ENCODE measurements around the gene APP.
A peak's percentile ranks its signal among the peaks of the same experiment; 100 is the strongest.
"Not testable (repeated sequence)": the region's sequence is repeated elsewhere in the genome, so short reads cannot be mapped to it uniquely, and the experiment has no call there.

Gene APP

DNA sequence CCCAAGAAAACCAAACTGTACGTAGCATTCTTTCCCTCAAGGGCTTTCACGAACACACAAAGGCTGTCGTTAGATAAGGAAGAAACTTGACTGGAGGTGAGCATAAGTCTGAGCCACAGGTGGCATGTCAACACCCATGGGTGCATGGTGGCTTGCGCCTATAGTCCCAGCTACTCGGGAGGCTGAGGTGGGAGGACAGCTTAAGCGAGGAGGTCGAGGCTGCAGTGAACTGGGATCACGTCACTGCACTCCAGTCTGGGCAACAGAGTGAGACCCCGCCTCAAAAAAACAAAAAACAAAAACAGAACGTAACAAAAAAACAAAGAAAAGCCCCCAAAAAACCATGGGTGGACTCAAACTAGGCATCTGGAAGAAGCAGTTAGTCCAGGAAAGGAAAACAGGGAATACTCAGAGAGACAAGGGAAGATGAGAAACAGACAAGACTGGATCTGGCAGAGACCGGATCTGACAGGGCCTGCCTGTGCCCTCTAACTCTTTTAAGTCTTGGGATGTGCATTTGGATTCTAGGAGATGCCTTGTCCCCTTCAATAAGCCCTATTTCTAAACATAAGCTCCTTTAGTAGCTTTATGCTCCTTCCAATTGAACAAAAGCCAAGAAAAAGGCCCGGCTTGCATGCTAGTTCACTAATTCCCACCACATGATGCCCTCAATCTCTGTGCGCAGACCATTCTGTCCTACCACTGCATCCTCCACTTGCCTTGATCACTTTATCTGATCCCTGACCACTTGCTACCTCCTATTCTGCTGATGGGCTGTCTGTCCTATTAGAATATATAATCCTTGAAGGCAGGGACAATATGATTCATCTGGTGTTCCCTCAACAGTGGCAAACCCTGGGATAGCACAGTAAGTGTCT, 73.8 kb downstream of the APP start:
- no peak for DNase-seq

DNA sequence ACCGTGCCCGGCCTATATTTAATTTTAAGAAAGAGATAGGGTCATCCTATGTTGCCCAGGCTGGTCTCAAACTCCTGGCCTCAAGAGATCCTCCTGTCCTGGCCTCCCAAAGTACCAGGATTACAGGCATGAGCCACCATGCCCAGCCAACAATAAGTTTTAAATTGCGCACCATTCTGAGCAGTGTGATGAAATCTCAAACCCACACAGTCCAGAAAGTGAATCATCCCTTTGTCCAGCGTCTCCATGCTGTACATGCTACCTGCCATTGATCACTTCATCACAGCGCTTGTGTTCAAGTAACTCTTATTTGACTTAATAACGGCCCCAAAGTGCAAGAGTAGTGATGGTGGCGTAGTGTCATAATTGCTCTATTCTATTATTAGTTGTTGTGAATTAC, 75.4 kb downstream of the APP start:
- DNase-seq: no peak

GRCh38 chr21:26093122-26093521, 77.4 kb downstream of the APP start:
- DNase-seq: no peak

DNA sequence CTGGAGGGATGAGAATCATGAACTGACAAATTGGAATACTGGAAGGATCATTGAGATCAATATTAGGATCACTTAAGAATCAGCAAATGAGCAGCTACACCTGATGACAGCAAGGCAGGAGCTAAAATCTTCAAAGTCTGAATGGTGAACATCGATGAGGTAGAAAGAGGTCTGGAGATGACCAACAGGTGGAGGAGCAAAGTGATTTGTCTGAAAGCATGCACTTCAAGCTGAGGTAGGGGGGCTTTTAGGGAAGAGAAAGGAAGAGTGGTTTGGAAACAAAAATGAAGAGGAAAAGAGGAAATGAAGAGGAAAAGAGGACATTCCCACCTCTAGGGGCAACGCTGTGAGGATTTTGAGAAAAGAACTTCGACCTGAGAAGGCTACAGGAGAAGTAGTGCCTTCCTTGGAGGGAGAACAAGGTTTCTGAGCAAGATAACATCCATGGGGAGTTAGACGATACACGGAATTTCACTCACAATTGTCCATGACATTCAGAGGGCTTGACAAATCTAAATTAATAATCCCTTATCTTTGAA, 79.0 kb downstream of the APP start:
- DNase-seq: no peak

DNA sequence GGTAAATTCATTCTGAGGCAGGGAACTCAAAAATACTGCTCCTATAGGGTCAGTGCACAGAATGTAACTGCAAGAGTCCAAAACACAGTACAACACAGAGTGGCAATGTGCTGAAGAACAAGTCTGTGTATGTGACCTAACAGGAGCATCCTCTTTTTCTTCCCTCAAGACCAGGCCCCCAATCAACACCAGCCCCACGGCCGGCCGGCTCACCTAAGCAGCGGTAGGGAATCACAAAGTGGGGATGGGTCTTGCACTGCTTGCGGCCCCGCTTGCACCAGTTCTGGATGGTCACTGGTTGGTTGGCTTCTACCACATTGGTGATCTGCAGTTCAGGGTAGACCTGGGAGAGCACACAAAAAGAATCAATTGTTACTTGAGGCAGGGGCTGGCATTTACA, 80.8 kb downstream of the APP start:
- DNase-seq: no peak

DNA sequence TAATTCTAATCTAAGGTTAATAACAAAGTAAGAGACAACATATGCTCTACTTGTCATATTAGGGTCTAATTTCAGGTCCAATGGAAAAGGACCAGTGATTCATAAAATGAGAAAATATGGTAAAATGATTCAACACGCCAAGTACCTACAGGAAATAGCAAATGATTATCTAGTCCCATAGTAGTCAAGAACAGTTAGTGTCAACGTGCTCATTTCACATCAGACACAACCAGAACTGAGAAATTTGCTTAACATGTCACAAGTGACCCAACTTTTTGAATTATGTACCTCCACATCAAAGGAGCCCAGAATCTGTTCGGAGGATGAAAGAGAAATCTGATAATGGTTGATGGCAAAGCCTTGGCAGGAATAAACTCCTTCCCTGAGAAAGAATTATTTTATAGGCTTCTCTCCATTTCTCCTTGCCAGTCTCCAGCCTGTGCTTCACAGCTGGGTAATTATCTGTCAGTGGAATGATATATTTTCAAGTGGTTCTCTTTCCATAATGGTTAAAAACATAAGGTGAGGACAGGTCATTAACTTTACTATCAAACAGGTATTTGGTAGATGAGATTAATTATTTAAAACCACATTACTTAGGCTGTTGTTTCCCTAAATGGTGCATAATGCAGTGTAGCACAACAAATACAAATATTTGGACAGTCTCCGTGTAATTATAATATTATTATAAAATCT, 83.2 kb downstream of the APP start:
- no peak for DNase-seq

GRCh38 chr21:26085882-26086281, 84.7 kb downstream of the APP start:
- DNase-seq: no peak

DNA sequence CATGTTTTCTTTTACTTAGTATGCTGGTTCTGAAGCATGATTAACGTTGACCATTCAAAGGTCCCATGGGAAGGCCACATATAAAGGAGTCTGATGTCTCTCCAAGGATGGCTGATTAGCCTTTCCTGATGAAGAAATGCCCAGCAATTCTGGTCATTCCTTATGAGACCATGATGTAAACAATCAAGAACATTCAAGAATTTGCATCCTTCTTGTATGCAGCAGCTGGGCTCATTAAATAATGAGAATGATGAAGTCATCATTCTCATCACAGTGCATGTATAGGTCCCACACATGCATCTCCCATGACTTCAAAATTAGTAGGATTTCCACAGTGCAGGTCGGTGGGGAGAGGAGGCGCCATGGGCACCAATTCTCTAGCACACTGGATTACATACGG, 85.4 kb downstream of the APP start:
- DNase-seq: no peak

DNA sequence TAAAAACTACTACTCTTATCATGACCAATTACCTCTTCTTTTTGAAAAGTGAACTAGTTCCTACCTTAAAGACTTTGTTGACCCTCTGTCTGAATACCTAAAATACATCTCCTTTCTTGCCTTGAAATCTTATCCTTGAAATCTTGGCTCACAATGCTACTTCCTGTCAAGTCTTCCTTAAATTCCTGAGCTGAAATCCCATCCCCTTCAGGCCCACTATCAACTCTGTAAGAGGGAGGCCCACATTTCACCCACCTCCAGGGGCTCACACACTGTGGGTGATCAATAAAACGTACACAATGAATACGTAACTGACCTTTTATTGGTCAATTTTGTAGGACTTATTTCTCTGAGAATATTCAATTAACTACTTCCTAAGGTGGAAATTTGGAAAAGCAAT, 88.0 kb downstream of the APP start:
- no peak for DNase-seq

GRCh38 chr21:26081175-26081760, 89.3 kb downstream of the APP start:
- not testable (repeated sequence) for DNase-seq

- DNase-seq: no peak
Observed at GRCh38 chr21:26080211-26080610, 90.4 kb downstream of the APP start.

DNA sequence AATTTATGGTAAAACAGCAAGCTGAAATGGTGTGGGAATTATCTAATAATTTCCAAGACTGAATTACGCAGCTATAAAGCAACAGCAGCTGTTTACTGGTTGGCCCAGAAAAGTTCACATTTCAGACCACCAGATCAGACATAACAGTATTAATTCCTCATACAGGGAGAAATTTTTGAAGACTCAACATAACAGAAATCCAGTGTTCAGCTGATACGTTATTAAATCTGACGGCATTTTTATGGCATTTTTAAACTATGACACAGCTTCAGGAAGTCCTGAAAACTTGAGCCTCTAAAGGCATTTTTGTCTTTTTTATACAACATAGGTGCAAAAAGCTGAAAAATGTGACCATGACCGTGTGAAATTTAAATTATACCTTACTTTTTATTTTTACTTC, 91.2 kb downstream of the APP start:
- no peak for DNase-seq

DNA sequence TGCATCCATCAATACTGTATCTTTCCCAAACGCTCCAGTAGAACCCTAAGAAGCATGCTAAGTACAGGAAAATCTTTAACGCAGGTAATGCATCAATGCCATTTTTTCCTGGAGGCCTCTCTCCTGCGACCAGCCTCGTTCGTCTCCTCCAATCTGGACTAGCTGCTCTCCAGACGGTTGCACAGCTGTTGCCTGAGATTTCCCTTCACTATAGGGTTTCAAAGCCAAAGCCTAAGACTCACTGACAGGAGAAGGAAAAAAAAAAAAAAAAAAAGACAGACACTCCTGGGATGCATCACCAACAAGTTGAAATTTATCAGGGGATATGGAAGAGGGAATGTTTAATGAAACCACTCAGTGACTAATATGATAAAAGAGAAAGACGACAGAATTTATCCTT, 93.0 kb downstream of the APP start:
- DNase-seq: peak; percentile 82

- DNase-seq: no peak
Observed at GRCh38 chr21:26072666-26073615, 97.6 kb downstream of the APP start.

DNA sequence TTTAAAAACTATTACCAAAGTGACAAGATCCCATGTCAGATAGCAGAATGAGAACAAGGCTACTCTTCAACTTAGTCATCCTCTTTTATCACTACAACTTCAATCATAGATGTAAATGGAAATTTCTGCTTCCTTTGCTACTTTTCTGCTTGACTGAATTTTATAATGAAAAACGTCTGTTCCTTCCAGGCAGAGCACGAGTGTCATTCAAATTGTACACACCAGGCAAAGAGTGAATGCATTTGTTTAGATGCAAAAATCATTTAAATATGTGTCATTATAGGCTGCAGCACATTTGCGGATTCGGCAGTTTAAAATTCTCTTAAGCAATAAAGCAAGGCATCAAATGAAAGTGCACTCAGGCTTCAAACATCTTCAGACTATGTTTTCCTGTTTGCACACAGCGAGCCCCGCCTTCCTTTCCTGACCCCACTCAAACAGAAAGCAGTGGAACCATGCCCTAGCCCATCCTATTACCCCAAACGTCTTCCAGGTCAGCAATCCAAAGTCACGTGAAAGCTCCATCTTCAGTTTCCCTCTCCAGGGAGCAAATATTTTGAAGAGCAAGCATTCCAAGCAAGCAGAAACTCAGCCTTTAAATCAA, 99.6 kb downstream of the APP start:
- DNase-seq: peak; percentile 35

- no peak for DNase-seq
Observed at GRCh38 chr21:26070121-26070520, 100.4 kb downstream of the APP start.

DNA sequence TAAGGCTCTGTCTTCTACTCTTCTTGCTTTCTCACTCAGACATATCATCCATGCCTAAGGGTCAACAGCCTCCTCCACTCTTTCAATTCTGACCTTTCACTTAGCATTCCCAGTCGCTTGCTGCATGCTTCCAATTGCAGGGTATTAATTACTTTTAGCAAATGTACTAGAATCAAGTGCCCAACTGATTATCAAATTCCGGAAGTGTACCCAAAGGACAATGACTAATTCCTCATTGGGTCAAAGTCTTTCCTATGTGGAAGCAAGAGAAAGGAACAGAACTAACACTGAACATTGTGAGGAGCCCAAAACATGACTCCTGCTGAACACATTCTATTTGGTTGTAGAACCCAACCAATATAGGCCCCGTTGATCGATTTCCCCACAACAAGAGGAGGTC, 101.8 kb downstream of the APP start:
- no peak for DNase-seq

- peak; percentile 7 for DNase-seq
Observed at GRCh38 chr21:26067836-26068594, 102.6 kb downstream of the APP start.

DNA sequence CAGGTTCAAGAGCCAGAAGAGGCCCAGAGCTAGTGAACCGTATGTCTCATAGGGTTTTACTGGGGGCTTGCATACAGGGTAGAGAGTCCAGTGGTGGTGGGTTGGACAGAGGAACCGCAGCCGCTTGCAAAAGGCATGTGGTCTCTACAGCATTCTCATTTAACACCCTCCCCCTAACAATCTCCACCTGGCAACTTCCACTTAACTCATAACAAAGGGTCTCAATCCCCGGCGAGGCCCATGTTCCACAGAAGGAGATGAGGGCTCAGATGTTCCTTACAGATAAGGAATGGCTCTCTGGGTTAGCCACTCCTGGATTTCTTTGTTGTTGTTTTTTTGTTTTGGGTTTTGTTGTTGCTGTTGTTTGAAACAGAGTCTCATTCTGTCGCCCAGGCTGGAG, 106.1 kb downstream of the APP start:
- DNase-seq: no peak

DNA sequence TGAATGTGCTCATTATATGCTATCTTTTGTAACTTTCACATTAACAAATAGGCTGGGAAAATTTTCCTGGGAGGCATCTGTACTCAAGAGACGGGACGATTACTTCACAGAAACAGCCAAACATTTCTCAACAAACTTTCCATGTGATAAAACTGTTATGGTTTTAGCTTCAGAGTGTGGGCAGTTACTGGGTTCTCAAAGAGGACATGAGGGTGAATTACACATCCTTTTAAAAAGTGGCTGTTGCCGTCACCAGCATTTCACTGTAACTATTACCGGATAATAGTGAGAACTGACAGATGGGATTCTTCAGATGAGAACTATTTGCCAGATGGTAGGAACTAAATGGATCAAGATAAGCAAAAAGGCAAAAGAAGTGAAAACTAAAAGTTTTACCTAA, 109.1 kb downstream of the APP start:
- DNase-seq: peak; percentile 36

DNA sequence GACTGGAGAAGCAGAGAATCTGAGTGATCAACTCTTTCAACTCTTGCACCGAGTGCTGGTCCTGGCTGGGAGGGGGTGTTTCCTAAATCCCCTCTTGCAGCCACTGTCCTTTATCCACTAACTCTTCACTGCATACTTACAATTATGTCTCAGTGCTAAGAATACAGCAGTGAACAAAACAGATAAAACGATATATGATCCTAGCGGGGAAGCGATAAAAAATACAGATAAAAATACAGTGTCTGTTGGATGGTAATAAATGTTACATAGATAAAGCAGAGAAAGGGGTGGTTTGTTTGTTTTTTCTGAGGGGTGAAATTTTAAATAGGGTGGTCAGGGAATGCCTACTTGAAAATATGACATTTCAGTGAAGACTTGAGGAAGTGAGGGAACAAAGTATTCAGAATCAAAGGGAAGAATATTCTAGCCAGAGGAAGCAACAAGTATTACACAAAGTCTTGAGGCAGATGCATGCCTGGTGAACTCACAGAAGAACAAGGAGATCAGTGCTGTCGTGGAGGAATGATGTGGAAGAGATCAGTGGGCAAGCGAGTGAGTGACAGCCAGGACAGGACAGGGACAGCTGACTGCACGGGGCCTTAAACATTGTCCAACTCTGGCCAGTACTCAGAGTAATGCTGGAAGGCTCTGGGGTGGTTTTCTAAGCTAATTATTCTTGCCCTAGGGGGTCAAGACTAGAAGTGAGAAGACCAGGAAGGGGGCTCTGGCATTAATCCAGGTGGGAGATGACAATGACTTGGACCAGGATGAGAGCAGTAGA, 110.0 kb downstream of the APP start:
- DNase-seq: no peak
